GM18858 (cell line): Measurements from ENCODE around the gene TRMT10B.
A peak's percentile ranks its signal among the peaks of the same experiment; 100 is the strongest.
"Not testable (repeated sequence)": the region's sequence is repeated elsewhere in the genome, so short reads cannot be mapped to it uniquely, and the experiment has no call there.

Experiments
- ATAC-seq: cut with Tn5 transposase; IDR thresholded peaks from one replicate; pipeline ENCODE4 v1.9.1; 2021; ENCODE audit not compliant: unreplicated experiment

Gene TRMT10B

DNA sequence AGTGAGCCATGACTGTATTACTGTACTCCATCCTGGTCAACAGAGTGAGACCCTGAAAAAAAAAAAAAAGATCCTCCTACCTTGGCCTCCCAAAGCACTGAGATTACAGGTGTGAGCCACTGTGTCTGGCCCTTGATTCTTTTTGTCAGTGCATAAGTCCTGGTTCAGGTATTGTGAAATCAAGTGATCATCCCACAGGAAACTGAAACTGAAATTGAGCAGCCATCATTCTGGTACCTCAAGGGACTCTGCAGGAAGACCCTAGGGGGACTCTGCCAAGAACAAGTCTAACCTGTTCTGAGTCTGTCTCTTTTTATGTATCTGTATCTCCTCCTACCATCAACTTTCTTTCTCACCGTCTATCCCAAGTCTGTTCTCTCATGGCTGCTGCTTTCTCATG, 45.1 kb downstream of the TRMT10B start:
- no peak for ATAC-seq

DNA sequence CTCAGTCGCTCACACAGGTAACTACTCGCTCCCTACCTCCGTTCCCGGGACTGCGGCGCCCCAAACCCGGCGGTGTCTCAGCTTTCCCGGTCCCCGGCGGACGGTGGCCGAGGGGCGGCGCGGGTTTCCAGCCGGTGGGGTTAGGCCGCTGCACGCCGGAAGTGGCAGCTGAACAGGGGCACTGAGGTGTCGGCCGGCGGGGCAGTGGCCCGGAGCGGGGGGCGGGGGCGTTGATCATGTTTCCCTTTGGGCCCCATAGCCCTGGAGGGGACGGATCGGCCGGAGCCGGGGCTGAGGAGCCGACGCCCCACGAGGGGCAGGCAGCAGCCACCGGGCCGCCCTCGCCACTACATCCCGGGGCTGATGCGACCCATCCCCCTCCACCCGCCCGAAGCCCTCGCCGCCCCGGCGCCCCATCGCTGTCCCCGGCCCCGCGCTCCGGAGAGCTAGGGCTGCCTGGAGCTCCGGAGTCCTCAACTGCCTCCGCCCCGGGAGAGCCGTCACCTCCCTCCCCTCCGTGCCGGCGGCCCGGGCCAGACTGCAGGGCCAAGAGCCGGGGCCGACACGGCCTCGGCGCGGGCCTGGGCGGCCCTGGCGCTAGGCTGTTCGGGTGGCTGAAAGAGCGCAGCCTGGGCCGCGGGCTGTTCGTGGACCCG, 47.2 kb downstream of the TRMT10B start, which contains the start of gene DCAF10:
Gene DCAF10 (plus strand): TSS at position 167 of the 656 bp plus-strand sequence. CDS start 70 bp downstream, at position 237.
- peak; percentile 43 for ATAC-seq

DNA sequence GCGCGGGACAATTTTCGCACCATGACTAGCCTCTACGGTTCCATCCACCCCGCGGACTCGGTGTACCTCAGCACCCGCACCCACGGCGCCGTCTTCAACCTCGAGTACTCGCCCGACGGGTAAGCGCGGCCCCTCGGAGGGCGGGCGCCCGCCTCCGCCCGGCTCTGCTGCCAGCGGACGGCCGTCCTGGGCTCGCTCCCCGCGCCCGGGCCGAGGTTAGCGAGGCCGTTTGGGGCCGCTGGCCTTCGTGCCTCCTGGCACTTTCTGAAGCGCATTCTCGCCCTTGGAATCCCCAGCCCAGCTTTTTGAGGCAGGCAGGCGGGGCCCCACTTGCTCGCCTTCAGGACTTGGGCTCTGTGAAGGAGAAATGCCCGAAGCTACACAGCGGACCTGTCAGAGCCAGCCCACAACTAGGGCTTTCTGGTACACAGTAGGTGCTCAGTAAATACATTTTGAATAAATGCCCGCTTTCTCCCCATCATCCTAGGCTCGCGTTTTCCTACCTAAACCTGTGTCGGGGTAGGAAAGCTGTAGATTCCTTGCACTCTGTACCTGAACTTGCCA, 47.8 kb downstream of the TRMT10B start:
- peak; percentile 26 for ATAC-seq

DNA sequence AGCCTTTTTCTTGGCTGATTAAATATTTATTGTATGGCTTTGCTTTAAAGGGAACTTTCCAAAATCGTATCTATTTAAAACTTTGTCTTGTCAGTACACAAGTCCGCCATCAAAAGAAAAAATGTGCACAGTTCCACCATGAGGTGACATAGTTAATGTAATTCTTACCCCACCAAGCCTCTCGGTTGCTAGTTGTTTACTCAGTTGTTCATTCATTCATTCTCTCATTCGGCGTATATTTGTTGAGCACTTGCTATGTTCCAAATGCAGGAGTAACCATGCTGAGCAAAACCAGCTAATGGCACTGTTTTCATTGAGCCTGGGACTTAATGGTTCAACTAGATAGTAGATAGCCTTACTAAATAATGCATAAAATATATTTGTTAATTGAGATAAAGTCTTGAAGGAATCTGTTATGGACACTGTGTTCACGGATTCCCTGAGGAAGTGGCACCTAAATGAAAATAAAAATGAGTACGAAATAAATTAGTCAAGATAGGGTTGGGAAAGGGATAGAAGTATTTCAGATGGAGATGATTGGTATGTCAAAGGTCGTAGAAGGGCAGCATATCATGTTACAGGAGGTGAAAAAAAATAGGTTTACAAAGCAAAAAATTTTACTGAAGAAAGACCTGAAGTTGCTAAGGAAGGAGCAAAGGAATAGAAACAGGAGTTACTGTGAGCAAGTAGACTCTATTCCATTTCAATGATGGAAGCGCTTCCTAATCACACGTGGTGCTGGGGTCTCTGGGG, 48.5 kb downstream of the TRMT10B start:
- ATAC-seq = no peak

DNA sequence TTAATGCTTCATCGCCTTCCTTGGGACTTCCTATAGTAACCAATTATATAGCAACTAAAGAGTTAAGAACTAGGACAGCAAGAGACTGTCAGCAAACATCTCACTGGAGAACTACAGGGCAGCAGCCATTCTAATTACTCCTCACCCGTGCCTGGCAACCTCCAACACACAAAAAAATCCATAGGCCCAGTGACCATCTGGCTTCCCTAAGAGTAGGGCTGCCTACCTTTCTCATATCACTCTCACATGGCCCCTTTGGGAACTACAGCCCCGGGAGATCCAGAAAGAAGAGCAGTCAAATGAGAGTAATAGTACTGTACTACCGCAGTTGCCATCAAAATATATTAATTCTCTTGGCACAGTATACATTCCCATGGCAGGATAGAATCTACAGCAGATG, 52.7 kb downstream of the TRMT10B start:
- no peak for ATAC-seq

DNA sequence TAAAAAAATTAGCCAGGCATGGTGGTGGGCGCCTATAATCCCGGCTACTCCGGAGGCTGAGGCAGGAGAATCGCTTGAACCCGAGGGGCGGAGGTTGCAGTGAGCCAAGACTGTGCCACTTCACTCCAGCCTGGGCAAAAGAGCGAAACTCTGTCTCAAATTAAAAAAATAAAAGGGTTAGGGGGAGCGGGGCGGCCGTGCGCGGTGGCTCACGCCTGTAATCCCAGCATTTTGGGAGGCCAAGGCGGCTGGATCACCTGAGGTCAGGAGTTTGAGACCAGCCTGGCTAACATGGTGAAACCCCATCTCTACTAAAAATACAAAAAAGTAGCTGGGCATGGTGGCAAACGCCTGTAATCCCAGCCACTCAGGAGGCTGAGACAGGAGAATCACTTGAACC, 56.1 kb downstream of the TRMT10B start:
- ATAC-seq = not testable (repeated sequence)

DNA sequence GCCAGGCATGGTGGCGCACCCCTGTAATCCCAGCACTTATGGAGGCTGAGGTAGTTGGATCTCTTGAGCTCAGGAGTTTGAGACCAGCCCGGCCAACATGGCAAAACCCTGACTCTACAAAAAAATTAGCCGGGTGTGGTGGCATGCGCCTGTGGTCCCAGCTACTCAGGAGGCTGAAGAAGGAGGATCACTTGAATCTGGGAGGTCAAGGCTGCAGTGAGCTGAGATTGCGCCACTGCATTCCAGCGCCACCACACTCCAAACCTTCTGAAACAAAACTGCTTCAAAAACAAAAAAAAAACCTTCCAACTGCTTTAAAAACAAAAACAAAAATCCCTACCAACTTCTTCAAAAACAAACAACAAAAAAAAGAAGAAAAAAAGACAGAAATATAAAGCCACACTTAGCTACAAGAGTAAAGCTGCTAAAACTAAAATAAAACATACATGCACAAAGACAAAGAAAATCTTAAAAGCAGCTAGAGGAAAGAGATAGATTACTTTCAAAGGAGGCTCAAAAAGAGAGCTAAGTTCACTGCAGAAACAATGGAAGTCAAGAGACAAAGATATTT, 58.4 kb downstream of the TRMT10B start:
- ATAC-seq = no peak

DNA sequence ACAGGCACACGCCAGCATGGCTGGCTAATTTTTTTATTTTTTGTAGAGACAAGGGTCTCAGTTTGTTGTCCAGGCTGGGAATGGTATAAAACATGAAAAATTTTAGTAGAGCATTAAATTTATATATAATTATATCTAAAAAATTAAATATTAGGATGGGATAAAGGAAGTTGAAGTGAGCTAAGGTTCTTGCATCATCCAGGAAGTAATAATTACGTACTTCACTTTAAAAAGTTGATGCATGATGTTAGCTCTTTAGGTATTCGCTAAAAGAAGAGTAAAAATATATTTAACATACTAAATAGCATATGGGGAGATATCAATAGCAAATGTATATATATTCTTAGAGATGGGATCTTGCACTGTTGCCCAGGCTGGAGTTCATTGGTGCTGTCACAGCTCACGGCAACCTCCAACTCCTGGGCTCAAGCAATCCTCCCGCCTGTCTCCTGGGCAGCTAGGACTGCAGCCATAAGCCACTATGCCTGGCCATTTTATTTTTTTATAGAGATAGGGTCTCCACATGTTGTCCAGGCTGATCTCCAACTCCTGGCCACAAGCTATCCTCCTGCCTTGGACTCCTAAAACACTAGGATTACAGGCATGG, 59.3 kb downstream of the TRMT10B start:
- no peak for ATAC-seq

DNA sequence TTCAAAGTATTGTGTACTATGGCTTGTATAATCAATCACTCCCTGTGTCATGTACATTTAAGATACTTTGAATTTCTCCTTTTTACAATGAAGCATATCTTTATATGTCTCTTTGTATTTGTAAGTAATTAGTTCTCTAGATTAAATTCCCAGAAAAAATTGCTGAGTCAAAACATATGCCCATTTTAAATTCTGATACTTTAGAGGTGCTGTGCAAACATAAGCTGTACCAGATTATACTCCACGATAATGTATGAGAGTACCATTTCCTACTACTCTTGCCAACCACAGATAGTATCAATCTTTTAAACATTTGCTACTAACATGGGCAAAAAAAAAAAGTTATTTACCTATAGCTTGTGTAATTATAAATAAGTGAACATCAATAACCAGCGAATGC, 65.2 kb downstream of the TRMT10B start:
- no peak for ATAC-seq

DNA sequence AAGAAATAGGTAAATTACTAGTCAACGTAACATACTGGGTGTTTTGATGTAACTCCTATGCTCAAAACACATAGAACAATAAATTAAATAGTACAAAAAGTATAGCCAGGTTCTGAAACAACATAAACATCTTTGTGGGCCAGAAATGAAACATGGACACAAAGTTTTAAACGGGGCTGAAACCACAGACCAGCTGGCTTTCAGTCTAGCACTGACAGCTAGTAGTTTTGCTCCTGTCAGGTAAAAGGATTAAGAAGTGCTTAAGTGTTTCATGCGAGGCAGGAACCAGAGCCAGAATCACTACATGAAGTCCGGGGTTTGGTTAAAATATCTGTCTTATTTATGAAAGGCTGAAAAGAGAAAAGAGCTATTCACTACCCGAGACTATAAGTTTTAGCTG, 66.5 kb downstream of the TRMT10B start:
- no peak for ATAC-seq

DNA sequence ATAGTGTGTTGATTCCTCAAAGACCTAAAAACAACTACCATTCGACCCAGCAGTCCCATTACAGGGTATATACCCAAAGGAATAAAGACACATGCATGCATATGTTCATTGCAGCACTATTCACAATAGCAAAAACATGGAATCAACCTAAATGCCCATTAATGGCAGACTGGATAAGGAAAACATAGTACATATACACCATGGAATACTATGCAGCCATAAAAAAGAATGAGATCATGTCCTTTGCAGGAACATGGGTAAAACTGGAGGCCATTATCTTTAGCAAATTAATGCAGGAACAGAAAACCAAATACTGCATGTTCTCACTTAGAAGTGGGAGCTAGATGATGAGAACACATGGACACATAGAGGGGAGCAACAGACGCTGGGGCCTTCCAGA, 71.6 kb downstream of the TRMT10B start:
- not testable (repeated sequence) for ATAC-seq

DNA sequence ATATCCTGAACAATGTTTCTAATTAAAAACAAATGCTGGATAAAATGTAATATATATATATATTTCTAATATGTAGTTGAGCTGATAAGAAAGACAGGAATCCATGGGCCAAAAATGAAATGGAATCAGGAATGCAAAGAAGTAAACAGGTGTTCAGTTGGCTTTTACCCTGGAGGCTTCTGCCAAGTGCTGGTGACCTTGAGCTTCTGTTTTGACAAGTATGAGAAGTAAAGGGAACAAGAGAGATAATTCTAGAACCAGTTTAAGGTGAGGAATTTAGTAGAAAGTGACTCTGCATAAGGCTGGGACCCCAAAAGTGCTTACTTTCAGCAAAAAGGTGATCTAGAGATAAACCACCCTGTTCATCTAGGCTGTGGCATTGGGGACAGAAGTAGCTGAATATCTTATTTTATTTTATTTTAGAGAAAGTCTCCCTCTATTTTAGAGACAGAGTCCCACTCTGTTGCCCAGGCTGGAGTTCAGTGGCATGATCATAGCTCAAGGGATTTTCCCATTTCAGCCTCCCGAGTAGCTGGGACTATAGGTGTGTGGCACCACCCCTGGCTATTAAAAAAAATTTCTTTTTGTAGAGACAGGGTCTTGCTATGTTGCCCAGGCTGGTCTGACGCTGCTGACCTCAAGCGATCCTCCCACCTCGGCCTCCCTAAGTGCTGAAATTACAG, 74.0 kb downstream of the TRMT10B start:
- ATAC-seq = no peak
